Head of caudate nucleus (tissue), 42 donors: Measurements from ENCODE around the gene WWOX.
A peak's percentile ranks its signal among the peaks of the same experiment; 100 is the strongest.
"Not testable (repeated sequence)": the region's sequence is repeated elsewhere in the genome, so short reads cannot be mapped to it uniquely, and the experiment has no call there.

Source experiments
- DNase-seq, 42 donors: peaks; one replicate each; pipeline versions ENCODE4 v3.0.0 to v3.0.0-alpha.2; 2020 to 2021; ENCODE audit warnings: mixed read lengths in 7 of 42
- intact Hi-C: fragments of 100-400 bp; cut with DNase I; formaldehyde crosslinking; loops from one replicate; pipeline ENCODE4 v1.15.0; 2022

The WWOX gene

GRCh38 chr16:78099271-78100111, at the start of gene WWOX:
TSS of gene WWOX (plus strand) at chr16:78099654.
- DNase-seq, result peak; percentile 90 to 98 (median 96)
- intact Hi-C loops, result loop anchor here (10.0 kb wide), 2 partner anchors 425 to 1505 kb away; partner anchors contain the start of gene MAF

GRCh38 chr16:78050734-78051400, 48.6 kb upstream of the WWOX start:
- intact Hi-C loops, result no loop called here
- no peak for DNase-seq

GRCh38 chr16:78057803-78058564, 41.5 kb upstream of the WWOX start:
- intact Hi-C loops, result no loop called here
- DNase-seq, result no peak

- DNase-seq, intact Hi-C loops: not testable (repeated sequence)
Measured at GRCh38 chr16:78059806-78060205, 39.6 kb upstream of the WWOX start.

- DNase-seq, result no peak
- intact Hi-C loops, result no loop called here
Measured at GRCh38 chr16:78060295-78060694, 39.2 kb upstream of the WWOX start.

- no peak for DNase-seq
- intact Hi-C loops, result no loop called here
Measured at GRCh38 chr16:78060809-78061208, 38.6 kb upstream of the WWOX start.

GRCh38 chr16:78065319-78065718, 34.1 kb upstream of the WWOX start:
- DNase-seq, result no peak
- intact Hi-C loops, result no loop called here

- intact Hi-C loops, result no loop called here
- DNase-seq, result no peak
Measured at GRCh38 chr16:78069913-78070312, 29.5 kb upstream of the WWOX start.

GRCh38 chr16:78072275-78072674, 27.2 kb upstream of the WWOX start:
- intact Hi-C loops, result no loop called here
- DNase-seq, result no peak

GRCh38 chr16:78075800-78076199, 23.7 kb upstream of the WWOX start:
- intact Hi-C loops, result no loop called here
- no peak for DNase-seq

- intact Hi-C loops, result no loop called here
- DNase-seq, result no peak
Measured at GRCh38 chr16:78081341-78081740, 18.1 kb upstream of the WWOX start.

- intact Hi-C loops, result loop anchor here (10.0 kb wide), 2 partner anchors 417 to 1513 kb away; partner anchors contain the start of gene MAF
Measured at GRCh38 chr16:78091419-78091818, 8.0 kb upstream of the WWOX start.

GRCh38 chr16:78092758-78093157, 6.7 kb upstream of the WWOX start:
- no peak for DNase-seq
- intact Hi-C loops, result loop anchor here (10.0 kb wide), 2 partner anchors 418 to 1512 kb away; partner anchors contain the start of gene MAF

More at GRCh38 chr16:78091419-78091818, 8.0 kb upstream of the WWOX start:
- no peak for DNase-seq

- intact Hi-C loops, result loop anchor here (10.0 kb wide), 2 partner anchors 419 to 1511 kb away; partner anchors contain the start of gene MAF
- DNase-seq, result no peak
Measured at GRCh38 chr16:78094166-78094565, 5.3 kb upstream of the WWOX start.

GRCh38 chr16:78094998-78095397, 4.5 kb upstream of the WWOX start:
- no peak for DNase-seq
- intact Hi-C loops, result loop anchor here (10.0 kb wide), 2 partner anchors 420 to 1510 kb away; partner anchors contain the start of gene MAF

GRCh38 chr16:78096386-78096785, 3.1 kb upstream of the WWOX start:
- no peak for DNase-seq
- intact Hi-C loops, result loop anchor here (10.0 kb wide), 2 partner anchors 422 to 1508 kb away; partner anchors contain the start of gene MAF

- intact Hi-C loops, result loop anchor here (10.0 kb wide), 2 partner anchors 423 to 1507 kb away; partner anchors contain the start of gene MAF
- DNase-seq, result no peak
Measured at GRCh38 chr16:78097548-78097947, 1.9 kb upstream of the WWOX start.

GRCh38 chr16:78098087-78098486, 1.4 kb upstream of the WWOX start:
- DNase-seq, result no peak
- intact Hi-C loops, result loop anchor here (10.0 kb wide), 2 partner anchors 423 to 1507 kb away; partner anchors contain the start of gene MAF
